Fibroblast of lung (primary cell): ENCODE results near the gene AP2B1.

Experiments used
- EZH2 ChIP-seq: IDR thresholded peaks from 2 replicates; pipeline ENCODE4 v1.5.1; 2012; ENCODE audit warnings: low read length, control low read depth, mild to moderate bottlenecking; ENCODE audit errors: missing control alignments
- TF ChIP-seq, protein P1 (sequence below), 2 donors: IDR thresholded peaks in 1 of 2; conservative IDR thresholded peaks in 1 of 2; 1 replicate in 1 of 2; 2 replicates in 1 of 2; pipeline ENCODE4 v1.5.1; 2011 to 2012; ENCODE audit warnings: low read length in 2 of 2, control low read depth in 1 of 2, inconsistent platforms in 1 of 2, low read depth in 1 of 2, mild to moderate bottlenecking in 1 of 2

DNA sequence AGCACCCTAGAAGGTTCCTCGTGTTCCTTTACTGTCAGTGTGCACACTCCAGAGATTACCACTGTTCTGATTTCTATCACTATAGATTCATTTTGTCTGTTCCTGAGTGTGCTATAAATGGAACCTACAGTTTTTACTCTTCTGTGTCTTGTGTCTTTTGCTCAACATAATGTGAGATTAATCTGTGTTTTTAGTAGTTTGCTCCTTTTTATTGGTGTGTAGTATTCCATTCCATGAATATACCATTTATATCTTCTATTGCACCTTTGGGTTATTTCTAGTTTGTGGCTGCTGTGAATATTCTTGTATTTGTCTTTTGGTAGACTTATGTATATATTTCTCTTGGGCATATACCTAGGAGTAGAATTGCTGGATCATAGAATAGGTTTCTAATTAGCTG lies 68.2 kb downstream of the AP2B1 start:
- TF ChIP-seq, protein P1, sequence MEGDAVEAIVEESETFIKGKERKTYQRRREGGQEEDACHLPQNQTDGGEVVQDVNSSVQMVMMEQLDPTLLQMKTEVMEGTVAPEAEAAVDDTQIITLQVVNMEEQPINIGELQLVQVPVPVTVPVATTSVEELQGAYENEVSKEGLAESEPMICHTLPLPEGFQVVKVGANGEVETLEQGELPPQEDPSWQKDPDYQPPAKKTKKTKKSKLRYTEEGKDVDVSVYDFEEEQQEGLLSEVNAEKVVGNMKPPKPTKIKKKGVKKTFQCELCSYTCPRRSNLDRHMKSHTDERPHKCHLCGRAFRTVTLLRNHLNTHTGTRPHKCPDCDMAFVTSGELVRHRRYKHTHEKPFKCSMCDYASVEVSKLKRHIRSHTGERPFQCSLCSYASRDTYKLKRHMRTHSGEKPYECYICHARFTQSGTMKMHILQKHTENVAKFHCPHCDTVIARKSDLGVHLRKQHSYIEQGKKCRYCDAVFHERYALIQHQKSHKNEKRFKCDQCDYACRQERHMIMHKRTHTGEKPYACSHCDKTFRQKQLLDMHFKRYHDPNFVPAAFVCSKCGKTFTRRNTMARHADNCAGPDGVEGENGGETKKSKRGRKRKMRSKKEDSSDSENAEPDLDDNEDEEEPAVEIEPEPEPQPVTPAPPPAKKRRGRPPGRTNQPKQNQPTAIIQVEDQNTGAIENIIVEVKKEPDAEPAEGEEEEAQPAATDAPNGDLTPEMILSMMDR (conservative IDR thresholded peaks at IDR 0.05 in 1 of 2, IDR thresholded peaks at IDR 0.05 in 1 of 2; ENCODE audit: low read depth in 1 of 2, low read length in 2 of 2), result no peak
- no peak for TF ChIP-seq EZH2
